Renal pelvis (tissue), 12 donors: Measurements from ENCODE around the gene TAF11L3. TPM values are rescaled to one million over a fixed set of nuclear protein-coding genes. Genes with fewer than 3 reads are reported as not detected.
"Not testable (repeated sequence)": the region's sequence is repeated elsewhere in the genome, so short reads cannot be mapped to it uniquely, and the experiment has no call there.

Experiments used
- DNase-seq: peaks from one replicate; pipeline ENCODE4 v3.0.0-alpha.2; 2013
- long read RNA-seq, 16 experiments: transcript quantifications; one replicate each; lab custom pipeline, GENCODE V29; 2026
- polyA plus RNA-seq, 3 donors: library from polyadenylated mRNA; unstranded; fragments of 120-200 nt; gene quantifications; one replicate each; pipeline ENCODE4 v1.2.1, GENCODE V29; 2013; ENCODE audit not compliant: insufficient read length in 3 of 3

Gene TAF11L3
- polyA plus RNA-seq: not detected
- long read RNA-seq, donor 1: 0 reads
- long read RNA-seq, donor 2: 0 reads
- long read RNA-seq, donor 3: 0 reads
- long read RNA-seq, donor 4: 0 reads
- long read RNA-seq, donor 5: 0 reads
- long read RNA-seq, donor 6: 0 reads
- long read RNA-seq, donor 7: 0 reads
- long read RNA-seq, donor 8: 0 reads
- long read RNA-seq, donor 9: 0 reads
- long read RNA-seq, donor 10: 0 reads
- long read RNA-seq, donor 11: 0 reads
- long read RNA-seq, donor 12: 0 reads
- long read RNA-seq, donor 13: 0 reads
- long read RNA-seq, donor 14: 0 reads
- long read RNA-seq, donor 15: 0 reads
- long read RNA-seq, donor 16: 0 reads

DNA sequence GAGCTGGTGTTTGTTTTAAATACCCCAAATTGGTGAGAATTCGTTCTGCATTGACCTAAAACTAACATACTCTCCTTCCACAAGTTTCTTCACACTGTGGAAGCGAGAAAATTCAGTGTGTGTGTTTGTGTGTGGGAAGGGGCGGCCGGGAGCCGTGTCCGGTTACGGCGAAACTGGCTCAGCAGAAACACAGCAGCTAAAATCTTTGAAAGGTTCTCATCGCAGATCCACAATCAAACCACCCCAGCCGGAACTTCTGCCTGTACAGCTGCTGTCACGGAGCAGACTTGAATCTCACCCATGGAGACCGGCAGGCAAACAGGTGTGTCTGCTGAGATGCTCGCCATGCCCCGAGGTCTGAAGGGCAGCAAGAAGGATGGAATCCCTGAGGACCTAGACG, at the start of gene TAF11L3:
TAF11L3 (plus strand) TSS at position 301 of the 400 bp plus-strand sequence.
- DNase-seq: not testable (repeated sequence)

- DNase-seq: no peak
Observed at GRCh38 chr5:17470064-17470463, 48.1 kb upstream of the TAF11L3 start.

GRCh38 chr5:17475064-17475463, 43.1 kb upstream of the TAF11L3 start:
- DNase-seq: not testable (repeated sequence)

DNA sequence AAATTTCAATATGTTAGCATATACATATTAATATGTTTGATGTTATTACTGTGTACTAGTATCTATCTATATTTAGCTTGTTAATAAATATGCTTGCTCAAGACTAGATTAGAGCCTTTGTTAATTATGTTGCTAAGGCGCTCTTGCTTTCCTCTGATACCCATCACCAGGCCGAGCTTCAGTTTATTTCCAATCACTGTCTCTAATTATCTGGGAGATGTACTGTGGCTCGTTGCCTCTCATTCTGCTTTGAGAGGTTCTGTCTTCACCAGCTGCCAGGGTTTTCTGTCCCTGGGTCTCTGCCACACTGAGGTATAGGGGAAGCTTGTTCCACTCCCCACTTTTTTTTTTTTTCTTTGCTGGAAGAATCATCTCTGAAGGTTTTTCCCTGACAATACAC, 41.1 kb upstream of the TAF11L3 start:
- no peak for DNase-seq

GRCh38 chr5:17477573-17478265, 40.4 kb upstream of the TAF11L3 start:
- peak; percentile 27 for DNase-seq

GRCh38 chr5:17481378-17481777, 36.8 kb upstream of the TAF11L3 start:
- no peak for DNase-seq

- no peak for DNase-seq
Observed at GRCh38 chr5:17482790-17483189, 35.4 kb upstream of the TAF11L3 start.

DNA sequence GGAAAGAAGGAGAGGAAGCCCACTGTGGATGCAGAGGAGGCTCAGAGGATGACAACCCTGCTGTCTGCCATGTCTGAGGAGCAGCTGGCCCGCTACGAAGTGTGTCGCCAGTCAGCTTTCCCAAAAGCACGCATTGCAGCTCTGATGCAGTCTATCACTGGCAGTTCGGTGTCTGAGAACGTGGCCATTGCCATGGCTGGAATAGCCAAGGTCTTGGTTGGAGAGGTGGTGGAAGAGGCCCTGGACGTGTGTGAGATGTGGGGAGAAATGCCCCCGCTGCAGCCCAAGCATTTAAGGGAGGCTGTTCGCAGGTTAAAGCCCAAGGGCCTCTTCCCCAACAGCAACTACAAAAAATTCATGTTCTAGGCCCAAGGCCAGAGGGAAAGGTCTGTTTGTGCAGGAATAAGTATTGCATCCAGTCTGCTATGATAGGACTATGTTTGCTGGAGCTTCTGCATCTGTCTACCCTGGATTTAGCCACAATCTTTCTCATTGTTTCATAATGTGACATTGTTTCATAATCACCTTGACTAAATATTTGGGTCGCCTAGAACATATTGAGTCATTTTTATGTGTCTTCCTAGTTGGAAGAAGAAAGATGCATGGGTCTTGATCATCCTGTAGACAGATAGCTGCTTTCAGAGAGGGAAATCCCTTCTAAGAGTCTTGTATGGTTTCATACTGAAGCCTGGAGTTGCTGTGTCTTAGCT, 31.5 kb upstream of the TAF11L3 start:
- not testable (repeated sequence) for DNase-seq

DNA sequence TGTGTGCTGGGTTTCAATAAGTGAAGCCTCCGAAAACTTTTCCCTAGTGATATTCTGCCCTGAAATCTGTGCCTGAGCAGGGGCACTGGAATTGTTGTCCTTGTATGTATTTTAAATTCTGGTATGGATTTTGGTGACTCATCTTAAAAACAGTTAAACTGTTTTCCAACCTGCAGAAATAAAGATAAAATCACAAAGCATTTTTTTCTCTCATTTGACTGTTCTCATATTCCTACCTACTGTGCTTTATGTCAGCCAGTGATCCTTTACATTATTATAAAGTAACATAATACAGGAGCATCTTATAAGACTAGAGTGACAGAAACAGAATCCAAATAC, 31.0 kb upstream of the TAF11L3 start:
- DNase-seq: no peak

DNA sequence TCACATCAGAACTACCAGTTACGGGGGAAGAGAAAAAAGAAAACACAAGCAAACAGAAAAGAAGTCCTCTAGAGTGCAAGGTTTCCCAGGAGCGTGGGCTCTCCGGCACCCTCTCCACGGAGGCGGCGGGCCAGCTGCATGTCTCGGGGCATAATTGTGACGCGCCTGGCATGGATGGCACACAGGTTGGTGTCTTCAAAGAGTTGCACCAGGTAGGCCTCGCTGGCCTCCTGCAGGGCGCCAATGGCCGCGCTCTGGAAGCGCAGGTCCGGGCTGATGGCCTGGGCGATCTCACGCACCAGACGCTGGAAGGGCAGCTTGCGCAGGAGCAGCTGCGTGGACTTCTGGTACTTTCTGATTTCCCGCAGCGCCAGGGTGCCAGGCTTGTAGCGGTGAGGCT, 26.9 kb upstream of the TAF11L3 start:
- not testable (repeated sequence) for DNase-seq

- no peak for DNase-seq
Observed at GRCh38 chr5:17492770-17493169, 25.4 kb upstream of the TAF11L3 start.

DNA sequence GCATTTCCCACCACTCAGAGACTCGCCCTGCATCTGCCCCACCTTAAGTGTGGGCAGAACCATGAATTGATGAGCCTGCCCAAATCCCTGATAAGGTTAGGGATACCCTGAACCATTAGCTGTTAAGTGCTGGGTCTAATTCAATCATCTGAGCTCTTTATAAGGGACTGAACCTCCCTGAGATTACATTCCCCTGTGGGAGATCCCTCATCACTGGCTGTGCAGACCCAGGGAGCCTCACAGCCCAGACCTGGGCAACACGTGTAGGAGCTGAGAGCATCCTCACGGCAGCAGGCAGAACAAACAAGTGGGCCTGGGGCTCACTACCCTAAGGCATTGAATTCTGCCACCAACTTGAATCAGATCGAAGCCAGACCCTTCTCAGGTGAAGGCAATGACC, 20.7 kb upstream of the TAF11L3 start:
- no peak for DNase-seq

DNA sequence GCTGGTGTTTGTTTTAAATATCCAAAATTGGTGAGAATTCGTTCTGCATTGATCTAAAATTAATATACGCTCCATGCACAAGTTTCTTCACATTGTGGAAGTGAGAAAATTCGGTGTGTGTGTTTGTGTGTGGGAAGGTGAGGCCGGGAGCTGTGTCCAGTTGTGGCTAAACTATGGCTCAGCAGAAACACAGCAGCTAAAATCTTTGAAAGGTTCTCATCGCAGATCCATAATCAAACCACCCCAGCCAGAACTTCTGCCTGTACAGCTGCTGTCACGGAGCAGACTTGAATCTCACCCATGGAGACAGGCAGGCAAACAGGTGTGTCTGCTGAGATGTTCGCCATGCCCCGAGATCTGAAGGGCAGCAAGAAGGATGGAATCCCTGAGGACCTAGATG, 20.2 kb upstream of the TAF11L3 start, which contains the start of gene TAF11L2:
TAF11L2 (plus strand) TSS at position 301 of the 400 bp plus-strand sequence.
- DNase-seq: not testable (repeated sequence)

DNA sequence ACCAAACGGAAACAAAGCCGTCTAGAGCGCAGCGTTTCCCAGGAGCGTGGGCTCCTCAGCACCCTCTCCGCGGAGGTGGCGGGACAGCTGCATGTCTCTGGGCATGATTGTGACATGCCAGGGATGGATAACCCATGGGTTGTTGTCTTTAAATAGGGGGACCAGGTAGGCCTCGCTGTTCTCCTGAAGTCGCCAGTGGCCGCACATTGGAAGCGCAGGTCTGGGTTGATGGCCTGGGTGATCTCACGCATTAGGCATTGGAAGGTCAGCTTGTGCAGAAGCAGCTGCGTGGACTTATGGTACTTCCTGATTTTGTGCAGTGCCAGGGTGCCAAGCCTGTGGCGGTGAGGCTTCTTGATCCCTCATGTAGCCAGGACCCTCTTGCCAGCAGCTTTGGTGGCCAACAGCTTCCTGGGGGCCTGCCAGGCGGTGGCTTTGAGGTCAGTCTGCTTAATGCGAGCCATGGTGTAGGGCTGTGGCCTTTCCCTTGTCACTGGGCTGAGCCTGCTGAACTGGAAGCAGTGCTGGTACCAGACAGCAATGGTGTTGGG, 6.3 kb upstream of the TAF11L3 start:
- no peak for DNase-seq

DNA sequence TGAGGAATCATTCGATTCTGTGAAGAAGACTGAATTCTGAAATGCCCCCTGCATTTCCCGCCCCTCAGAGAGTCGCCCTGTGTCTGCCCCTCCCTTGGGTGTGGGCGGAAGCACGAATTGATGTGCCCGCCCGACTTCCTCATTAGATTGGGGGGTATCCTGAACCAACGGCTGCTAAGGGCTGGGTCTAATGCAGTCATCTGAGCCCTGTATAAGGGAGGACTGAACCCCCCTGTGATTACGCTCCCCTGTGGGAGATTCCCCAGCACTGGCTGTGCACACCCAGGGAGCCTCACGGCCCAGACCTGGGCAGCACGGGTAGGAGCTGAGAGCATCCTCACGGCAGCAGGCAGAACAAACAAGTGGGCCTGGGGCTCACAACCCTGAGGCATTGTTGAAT, 641 bp upstream of the TAF11L3 start:
- not testable (repeated sequence) for DNase-seq

GRCh38 chr5:17519508-17519907, 1.3 kb downstream of the TAF11L3 start:
- DNase-seq: not testable (repeated sequence)

DNA sequence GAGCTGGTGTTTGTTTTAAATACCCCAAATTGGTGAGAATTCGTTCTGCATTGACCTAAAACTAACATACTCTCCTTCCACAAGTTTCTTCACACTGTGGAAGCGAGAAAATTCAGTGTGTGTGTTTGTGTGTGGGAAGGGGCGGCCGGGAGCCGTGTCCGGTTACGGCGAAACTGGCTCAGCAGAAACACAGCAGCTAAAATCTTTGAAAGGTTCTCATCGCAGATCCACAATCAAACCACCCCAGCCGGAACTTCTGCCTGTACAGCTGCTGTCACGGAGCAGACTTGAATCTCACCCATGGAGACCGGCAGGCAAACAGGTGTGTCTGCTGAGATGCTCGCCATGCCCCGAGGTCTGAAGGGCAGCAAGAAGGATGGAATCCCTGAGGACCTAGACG, 3.3 kb downstream of the TAF11L3 start, which contains the start of gene TAF11L4:
TAF11L4 (plus strand) TSS at position 301 of the 400 bp plus-strand sequence.
- not testable (repeated sequence) for DNase-seq

DNA sequence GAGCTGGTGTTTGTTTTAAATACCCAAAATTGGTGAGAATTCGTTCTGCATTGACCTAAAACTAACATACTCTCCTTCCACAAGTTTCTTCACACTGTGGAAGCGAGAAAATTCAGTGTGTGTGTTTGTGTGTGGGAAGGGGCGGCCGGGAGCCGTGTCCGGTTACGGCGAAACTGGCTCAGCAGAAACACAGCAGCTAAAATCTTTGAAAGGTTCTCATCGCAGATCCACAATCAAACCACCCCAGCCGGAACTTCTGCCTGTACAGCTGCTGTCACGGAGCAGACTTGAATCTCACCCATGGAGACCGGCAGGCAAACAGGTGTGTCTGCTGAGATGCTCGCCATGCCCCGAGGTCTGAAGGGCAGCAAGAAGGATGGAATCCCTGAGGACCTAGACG, 6.8 kb downstream of the TAF11L3 start, which contains the start of gene TAF11L5:
TAF11L5 (plus strand) TSS at position 301 of the 400 bp plus-strand sequence.
- not testable (repeated sequence) for DNase-seq

GRCh38 chr5:17526504-17526903, 8.3 kb downstream of the TAF11L3 start:
- not testable (repeated sequence) for DNase-seq

DNA sequence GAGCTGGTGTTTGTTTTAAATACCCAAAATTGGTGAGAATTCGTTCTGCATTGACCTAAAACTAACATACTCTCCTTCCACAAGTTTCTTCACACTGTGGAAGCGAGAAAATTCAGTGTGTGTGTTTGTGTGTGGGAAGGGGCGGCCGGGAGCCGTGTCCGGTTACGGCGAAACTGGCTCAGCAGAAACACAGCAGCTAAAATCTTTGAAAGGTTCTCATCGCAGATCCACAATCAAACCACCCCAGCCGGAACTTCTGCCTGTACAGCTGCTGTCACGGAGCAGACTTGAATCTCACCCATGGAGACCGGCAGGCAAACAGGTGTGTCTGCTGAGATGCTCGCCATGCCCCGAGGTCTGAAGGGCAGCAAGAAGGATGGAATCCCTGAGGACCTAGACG, 10.2 kb downstream of the TAF11L3 start, which contains the start of gene TAF11L6:
TAF11L6 (plus strand) TSS at position 301 of the 400 bp plus-strand sequence.
- not testable (repeated sequence) for DNase-seq
